Fibroblast of the conjunctiva (primary cell): ENCODE measurements around the gene LRP8.

Experiments used
- DNase-seq: peaks from one replicate; pipeline ENCODE4 v3.0.0-alpha.2; 2010; ENCODE audit warnings: low read depth

The LRP8 gene

GRCh38 chr1:53359225-53359933 lies 31.5 kb upstream of the LRP8 start:
- no peak for DNase-seq

- DNase-seq: no peak
Measured at GRCh38 chr1:53356637-53357036, 28.8 kb upstream of the LRP8 start.

- no peak for DNase-seq
Measured at GRCh38 chr1:53354119-53354518, 26.2 kb upstream of the LRP8 start.

- DNase-seq: no peak
Measured at GRCh38 chr1:53352561-53352960, 24.7 kb upstream of the LRP8 start.

- no peak for DNase-seq
Measured at GRCh38 chr1:53350853-53351767, 23.2 kb upstream of the LRP8 start.

- DNase-seq: no peak
Measured at GRCh38 chr1:53349968-53350852, 22.3 kb upstream of the LRP8 start.

GRCh38 chr1:53349369-53349835 lies 21.5 kb upstream of the LRP8 start:
- no peak for DNase-seq

GRCh38 chr1:53348486-53349368 lies 20.9 kb upstream of the LRP8 start:
- DNase-seq: no peak

GRCh38 chr1:53346814-53347176 lies 18.9 kb upstream of the LRP8 start:
- no peak for DNase-seq

GRCh38 chr1:53345996-53346813 lies 18.3 kb upstream of the LRP8 start:
- no peak for DNase-seq

GRCh38 chr1:53344921-53345838 lies 17.3 kb upstream of the LRP8 start:
- DNase-seq: no peak

GRCh38 chr1:53343831-53344668 lies 16.2 kb upstream of the LRP8 start:
- DNase-seq: no peak

GRCh38 chr1:53342735-53343470 lies 15.0 kb upstream of the LRP8 start:
- DNase-seq: no peak

GRCh38 chr1:53341961-53342707 lies 14.3 kb upstream of the LRP8 start:
- no peak for DNase-seq

GRCh38 chr1:53341521-53341895 lies 13.6 kb upstream of the LRP8 start:
- no peak for DNase-seq

GRCh38 chr1:53340660-53341520 lies 13.0 kb upstream of the LRP8 start:
- DNase-seq: no peak
